ENCODE measurements around the gene CNTN5. TPM values are rescaled to one million over a fixed set of nuclear protein-coding genes. Genes with fewer than 3 reads are reported as not detected.

The CNTN5 gene
- polyA plus RNA-seq, 1 of the 3 experiments (the other 2 are of a cell fraction): not detected

- Histone ChIP-seq H3K9me2 (no peaks in the 10 kb centered on the region), H3K4me3 (ENCODE audit: low read depth in 2 of 2, low read length in 1 of 2) (no peak overlapping the region), H2AFZ (ENCODE audit: low read depth) (no peak overlapping the region), H3K9me3 (no peaks in the 10 kb centered on the region), H3K4me2 (no peak overlapping the region), H4K20me1 (ENCODE audit: insufficient read depth) (no peaks in the 10 kb centered on the region), H3K27me3 (ENCODE audit: insufficient read depth) (no peaks in the 10 kb centered on the region), H3K79me2 (ENCODE audit: insufficient read depth) (no peaks in the 10 kb centered on the region), H3K9ac (no peak overlapping the region), H3K36me3 (replicated peaks in 1 of 2; ENCODE audit: control insufficient read depth in 1 of 2, insufficient read depth in 2 of 2, low read length in 1 of 2) (no peaks in the 10 kb centered on the region), H3K27ac (ENCODE audit: low read depth in 2 of 2, low read length in 1 of 2) (no peak overlapping the region), H3K4me1 (ENCODE audit: control insufficient read depth in 1 of 2, insufficient read depth in 2 of 2, low read depth in 1 of 2, low read length in 1 of 2) (no peaks in the 10 kb centered on the region), H3F3A (replicated peaks; ENCODE audit: insufficient read depth) (no peaks in the 10 kb centered on the region)
- DNase-seq: no peak
- POLR2A ChIA-PET: no interaction called here
- TF ChIP-seq ELF1 (IDR thresholded peaks at IDR 0.05) (no peak), EP300 (IDR thresholded peaks at IDR 0.05; ENCODE audit: borderline replicate concordance in 1 of 2, low read depth in 1 of 2, low read length in 1 of 2) (no peak), TAF1 (IDR thresholded peaks at IDR 0.05; ENCODE audit: borderline replicate concordance, low read depth, low read length) (no peak)
- CTCF ChIA-PET: interaction anchor here (1.3 kb wide), 1 partner anchor 9 kb away, joined by 3 read pairs; no protein-coding TSS in a partner anchor
- 11% methylated on average over 3 of the region's 3 CpGs for WGBS (ENCODE audit: low lambda C conversion rate)
These were observed 900.2 kb downstream of the CNTN5 start for GRCh38 chr11:99920956-99921355.

- Histone ChIP-seq H3K9me3 (no peaks in the 10 kb centered on the region), H3K27ac (ENCODE audit: low read depth in 2 of 2, low read length in 1 of 2) (no peak overlapping the region), H3K4me3 (ENCODE audit: low read depth in 2 of 2, low read length in 1 of 2) (no peak overlapping the region), H3K9me2 (no peaks in the 10 kb centered on the region), H3F3A (replicated peaks; ENCODE audit: insufficient read depth) (no peaks in the 10 kb centered on the region), H4K20me1 (ENCODE audit: insufficient read depth) (no peaks in the 10 kb centered on the region), H3K4me1 (ENCODE audit: control insufficient read depth in 1 of 2, insufficient read depth in 2 of 2, low read depth in 1 of 2, low read length in 1 of 2) (no peaks in the 10 kb centered on the region), H3K79me2 (ENCODE audit: insufficient read depth) (no peaks in the 10 kb centered on the region), H3K36me3 (replicated peaks in 1 of 2; ENCODE audit: control insufficient read depth in 1 of 2, insufficient read depth in 2 of 2, low read length in 1 of 2) (no peaks in the 10 kb centered on the region), H3K4me2 (no peak overlapping the region), H3K27me3 (ENCODE audit: insufficient read depth) (no peaks in the 10 kb centered on the region), H3K9ac (no peak overlapping the region), H2AFZ (ENCODE audit: low read depth) (no peak overlapping the region)
- ChIA-PET CTCF (no interaction called here), POLR2A (no interaction called here)
- no CpG with 5 or more reads among the region's 1 CpG for WGBS (ENCODE audit: low lambda C conversion rate)
- TF ChIP-seq CHD2 (IDR thresholded peaks at IDR 0.05; ENCODE audit: low read length, partially characterized antibody) (no peak), USF1 (IDR thresholded peaks at IDR 0.05; ENCODE audit: borderline replicate concordance, low read depth) (no peak)
- DNase-seq: no peak
These were observed 905.2 kb downstream of the CNTN5 start for GRCh38 chr11:99925968-99926367.

- H3K4me3 ChIP-seq (ENCODE audit: low read depth in 2 of 2, low read length in 1 of 2): no peak overlapping the region
- no peak overlapping the region for H3K4me2 ChIP-seq
- no peaks in the 10 kb centered on the region for H3K9me2 ChIP-seq
- no peaks in the 10 kb centered on the region for H3F3A ChIP-seq (replicated peaks; ENCODE audit: insufficient read depth)
- H3K27ac ChIP-seq (ENCODE audit: low read depth in 2 of 2, low read length in 1 of 2): no peak overlapping the region
- no peak overlapping the region for H2AFZ ChIP-seq (ENCODE audit: low read depth)
- no peaks in the 10 kb centered on the region for H4K20me1 ChIP-seq (ENCODE audit: insufficient read depth)
- no peaks in the 10 kb centered on the region for H3K4me1 ChIP-seq (ENCODE audit: control insufficient read depth in 1 of 2, insufficient read depth in 2 of 2, low read depth in 1 of 2, low read length in 1 of 2)
- no peaks in the 10 kb centered on the region for H3K36me3 ChIP-seq (replicated peaks in 1 of 2; ENCODE audit: control insufficient read depth in 1 of 2, insufficient read depth in 2 of 2, low read length in 1 of 2)
- CTCF ChIA-PET: no interaction called here
- TF ChIP-seq GATA2 (CRISPR knock-in tag; IDR thresholded peaks at IDR 0.05) (no peak), TAF1 (IDR thresholded peaks at IDR 0.05; ENCODE audit: borderline replicate concordance, low read depth, low read length) (no peak)
- no peak overlapping the region for H3K9ac ChIP-seq
- WGBS (ENCODE audit: low lambda C conversion rate): 3% methylated on average over 2 of the region's 2 CpGs
- no peaks in the 10 kb centered on the region for H3K9me3 ChIP-seq
- no peaks in the 10 kb centered on the region for H3K79me2 ChIP-seq (ENCODE audit: insufficient read depth)
- DNase-seq: no peak
- H3K27me3 ChIP-seq (ENCODE audit: insufficient read depth): no peaks in the 10 kb centered on the region
- POLR2A ChIA-PET: no interaction called here
These were observed 911.9 kb downstream of the CNTN5 start for GRCh38 chr11:99932684-99933083.

All from SK-N-SH (cell line).